ENCODE measurements around the gene ABCA13.

ABCA13 gene

DNA sequence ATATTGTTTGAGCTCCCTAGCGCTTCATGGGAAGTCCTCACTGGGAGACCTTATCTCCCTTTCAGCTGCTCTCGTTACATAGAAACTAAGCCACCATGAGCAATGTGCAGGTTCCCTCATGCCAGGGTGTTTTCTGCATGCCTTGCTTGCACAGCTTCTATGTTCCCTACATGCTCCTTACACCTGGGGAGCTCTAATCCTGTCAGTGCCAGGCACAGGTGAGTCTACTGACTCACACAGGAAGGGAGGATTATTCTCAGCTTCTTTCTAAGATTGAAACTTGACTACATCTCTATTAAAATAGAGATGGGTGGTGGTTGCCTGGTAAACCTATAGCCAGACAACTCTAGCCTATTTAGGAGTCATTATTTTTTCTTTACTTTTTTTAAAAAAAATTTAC is 377.4 kb downstream of the ABCA13 start:
- Histone ChIP-seq H3K4me3 (ENCODE audit: low read depth, low read length) (no peak overlapping the region), H3K79me2 (no peaks in the 10 kb centered on the region), H3K27ac (no peak overlapping the region), H3K4me2 (ENCODE audit: low read length) (no peak overlapping the region), H3K9ac (no peak overlapping the region), H3K27me3 (ENCODE audit: control insufficient read depth, insufficient read depth, low read length) (no peaks in the 10 kb centered on the region), H3K4me1 (no peaks in the 10 kb centered on the region), H3K36me3 (ENCODE audit: control insufficient read depth, insufficient read depth, low read length) (no peaks in the 10 kb centered on the region), H3K9me3 (ENCODE audit: control insufficient read depth, low read length) (no peaks in the 10 kb centered on the region), H2AFZ (no peak overlapping the region)
- TF ChIP-seq, protein P1, sequence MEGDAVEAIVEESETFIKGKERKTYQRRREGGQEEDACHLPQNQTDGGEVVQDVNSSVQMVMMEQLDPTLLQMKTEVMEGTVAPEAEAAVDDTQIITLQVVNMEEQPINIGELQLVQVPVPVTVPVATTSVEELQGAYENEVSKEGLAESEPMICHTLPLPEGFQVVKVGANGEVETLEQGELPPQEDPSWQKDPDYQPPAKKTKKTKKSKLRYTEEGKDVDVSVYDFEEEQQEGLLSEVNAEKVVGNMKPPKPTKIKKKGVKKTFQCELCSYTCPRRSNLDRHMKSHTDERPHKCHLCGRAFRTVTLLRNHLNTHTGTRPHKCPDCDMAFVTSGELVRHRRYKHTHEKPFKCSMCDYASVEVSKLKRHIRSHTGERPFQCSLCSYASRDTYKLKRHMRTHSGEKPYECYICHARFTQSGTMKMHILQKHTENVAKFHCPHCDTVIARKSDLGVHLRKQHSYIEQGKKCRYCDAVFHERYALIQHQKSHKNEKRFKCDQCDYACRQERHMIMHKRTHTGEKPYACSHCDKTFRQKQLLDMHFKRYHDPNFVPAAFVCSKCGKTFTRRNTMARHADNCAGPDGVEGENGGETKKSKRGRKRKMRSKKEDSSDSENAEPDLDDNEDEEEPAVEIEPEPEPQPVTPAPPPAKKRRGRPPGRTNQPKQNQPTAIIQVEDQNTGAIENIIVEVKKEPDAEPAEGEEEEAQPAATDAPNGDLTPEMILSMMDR (IDR thresholded peaks at IDR 0.05): no peak

DNA sequence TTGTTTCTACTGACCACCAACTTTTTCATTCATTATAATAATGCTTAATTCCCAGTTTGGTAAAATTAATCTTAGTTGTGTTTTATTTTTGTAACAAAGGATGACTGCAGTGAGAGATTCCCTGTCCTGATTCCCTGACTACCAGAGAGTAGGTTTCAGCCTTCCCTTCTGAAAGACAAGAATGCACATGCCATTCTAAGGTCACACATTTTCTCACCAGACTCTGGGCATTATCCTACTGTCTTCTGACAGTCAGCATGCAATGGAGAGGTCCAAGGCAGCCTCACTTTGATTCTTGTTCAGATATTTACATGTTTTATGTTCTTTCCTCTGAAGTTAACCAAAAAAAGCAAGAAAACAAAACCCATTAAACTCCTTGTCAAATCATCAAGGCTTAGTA is 380.4 kb downstream of the ABCA13 start:
- H3K4me1 ChIP-seq: no peaks in the 10 kb centered on the region
- no peaks in the 10 kb centered on the region for H3K27me3 ChIP-seq (ENCODE audit: control insufficient read depth, insufficient read depth, low read length)
- no peak overlapping the region for H2AFZ ChIP-seq
- TF ChIP-seq, protein P1 (IDR thresholded peaks at IDR 0.05): no peak
- H3K4me3 ChIP-seq (ENCODE audit: low read depth, low read length): no peak overlapping the region
- H3K79me2 ChIP-seq: no peaks in the 10 kb centered on the region
- H3K36me3 ChIP-seq (ENCODE audit: control insufficient read depth, insufficient read depth, low read length): no peaks in the 10 kb centered on the region
- H3K4me2 ChIP-seq (ENCODE audit: low read length): no peak overlapping the region
- no peak overlapping the region for H3K9ac ChIP-seq
- no peak overlapping the region for H3K27ac ChIP-seq
- no peaks in the 10 kb centered on the region for H3K9me3 ChIP-seq (ENCODE audit: control insufficient read depth, low read length)

- no peaks in the 10 kb centered on the region for H3K9me3 ChIP-seq (ENCODE audit: control insufficient read depth, low read length)
- H3K4me3 ChIP-seq (ENCODE audit: low read depth, low read length): no peak overlapping the region
- no peaks in the 10 kb centered on the region for H3K36me3 ChIP-seq (ENCODE audit: control insufficient read depth, insufficient read depth, low read length)
- no peak overlapping the region for H3K4me2 ChIP-seq (ENCODE audit: low read length)
- H3K27ac ChIP-seq: no peak overlapping the region
- TF ChIP-seq, protein P1 (IDR thresholded peaks at IDR 0.05): no peak
- no peak overlapping the region for H2AFZ ChIP-seq
- H3K9ac ChIP-seq: no peak overlapping the region
- no peaks in the 10 kb centered on the region for H3K27me3 ChIP-seq (ENCODE audit: control insufficient read depth, insufficient read depth, low read length)
- no peaks in the 10 kb centered on the region for H3K4me1 ChIP-seq
- no peaks in the 10 kb centered on the region for H3K79me2 ChIP-seq
These were observed 392.1 kb downstream of the ABCA13 start for GRCh38 chr7:48563334-48563733.

DNA sequence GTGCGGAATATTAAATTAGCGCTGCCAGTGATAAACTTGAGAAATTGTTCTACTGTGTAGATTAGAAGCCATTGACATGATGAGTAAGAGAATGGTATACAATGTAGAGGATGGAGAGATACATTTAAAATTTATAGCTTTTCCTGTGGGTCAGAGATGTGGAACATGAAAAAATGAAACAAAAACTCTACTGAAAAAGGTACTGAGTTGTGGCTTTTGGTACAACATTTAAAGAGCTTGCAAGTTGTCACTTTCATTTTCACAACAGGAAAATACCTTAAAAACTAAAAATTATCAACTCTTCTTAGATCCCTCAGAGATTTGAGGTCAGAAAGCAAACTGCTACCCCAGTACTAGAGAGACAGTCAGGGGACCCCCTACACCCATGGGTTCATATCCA is 404.3 kb downstream of the ABCA13 start:
- no peaks in the 10 kb centered on the region for H3K27me3 ChIP-seq (ENCODE audit: control insufficient read depth, insufficient read depth, low read length)
- no peaks in the 10 kb centered on the region for H3K9me3 ChIP-seq (ENCODE audit: control insufficient read depth, low read length)
- H3K9ac ChIP-seq: no peak overlapping the region
- no peaks in the 10 kb centered on the region for H3K36me3 ChIP-seq (ENCODE audit: control insufficient read depth, insufficient read depth, low read length)
- no peak overlapping the region for H2AFZ ChIP-seq
- no peaks in the 10 kb centered on the region for H3K79me2 ChIP-seq
- no peak overlapping the region for H3K4me3 ChIP-seq (ENCODE audit: low read depth, low read length)
- H3K4me1 ChIP-seq: no peaks in the 10 kb centered on the region
- H3K4me2 ChIP-seq (ENCODE audit: low read length): no peak overlapping the region
- TF ChIP-seq, protein P1 (IDR thresholded peaks at IDR 0.05): no peak
- H3K27ac ChIP-seq: no peak overlapping the region

GRCh38 chr7:48587475-48587874 is 416.2 kb downstream of the ABCA13 start:
- TF ChIP-seq, protein P1 (IDR thresholded peaks at IDR 0.05): no peak
- no peaks in the 10 kb centered on the region for H3K27me3 ChIP-seq (ENCODE audit: control insufficient read depth, insufficient read depth, low read length)
- H3K27ac ChIP-seq: no peak overlapping the region
- H3K9ac ChIP-seq: no peak overlapping the region
- no peaks in the 10 kb centered on the region for H3K9me3 ChIP-seq (ENCODE audit: control insufficient read depth, low read length)
- no peaks in the 10 kb centered on the region for H3K36me3 ChIP-seq (ENCODE audit: control insufficient read depth, insufficient read depth, low read length)
- no peak overlapping the region for H3K4me3 ChIP-seq (ENCODE audit: low read depth, low read length)
- no peak overlapping the region for H3K4me2 ChIP-seq (ENCODE audit: low read length)
- H3K4me1 ChIP-seq: no peaks in the 10 kb centered on the region
- no peak overlapping the region for H2AFZ ChIP-seq
- no peaks in the 10 kb centered on the region for H3K79me2 ChIP-seq

Measured in parathyroid adenoma (tissue), 2 donors.